ENCODE measurements around the gene TTLL5. TPM values are rescaled to one million over a fixed set of nuclear protein-coding genes. Genes with fewer than 3 reads are reported as not detected.
A peak's percentile ranks its signal among the peaks of the same experiment; 100 is the strongest.

Gene TTLL5
- total RNA-seq, 2 experiments from 2014 or later: 23.6 to 28.4 TPM

DNA sequence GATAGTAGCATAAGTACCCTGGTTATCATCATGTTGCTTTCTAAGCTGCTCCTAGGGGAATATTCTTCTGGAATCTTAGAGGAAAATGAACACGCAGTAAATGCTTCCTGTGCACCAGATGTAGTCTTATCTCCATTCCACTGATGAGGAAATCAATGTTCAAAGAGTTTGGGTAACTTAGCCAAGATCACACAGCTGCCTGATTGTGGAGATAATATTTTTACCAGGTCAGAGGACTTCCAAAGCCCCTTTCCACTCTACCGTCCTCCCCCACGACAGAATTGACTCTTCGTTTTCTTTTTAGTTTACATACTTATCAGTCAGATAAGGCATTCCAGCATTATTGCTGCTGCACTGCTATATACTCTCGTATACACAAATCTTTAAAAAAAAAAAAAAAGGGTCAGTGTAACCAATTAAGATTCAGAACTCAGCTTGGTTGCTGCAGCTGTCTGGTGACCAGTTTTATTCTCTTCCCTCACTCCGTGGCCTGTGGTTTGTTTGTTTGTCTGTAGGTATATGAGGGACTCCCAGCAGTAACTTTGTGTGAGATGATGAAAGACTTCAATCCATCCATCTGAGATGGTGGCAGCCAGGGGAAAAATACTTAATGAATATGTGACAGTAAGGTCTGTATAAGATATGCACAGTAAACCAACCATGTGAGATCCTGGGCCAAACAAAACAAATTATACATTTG lies 210.3 kb downstream of the TTLL5 start:
- intact Hi-C loops (cut with micrococcal nuclease): no loop called here
- Mint-ChIP-seq H3K4me1 (ENCODE audit: low read depth) (peaks cover 5% of the 10 kb centered on the region), H3K36me3 (peaks cover 15% of the 10 kb centered on the region), H3K9me3 (no peaks in the 10 kb centered on the region), H3K27ac (no peak overlapping the region), H3K4me3 (no peak overlapping the region), H3K27me3 (no peaks in the 10 kb centered on the region)
- ChIA-PET POLR2A (no interaction called here), CTCF (no interaction called here)
- no peak for DNase-seq

DNA sequence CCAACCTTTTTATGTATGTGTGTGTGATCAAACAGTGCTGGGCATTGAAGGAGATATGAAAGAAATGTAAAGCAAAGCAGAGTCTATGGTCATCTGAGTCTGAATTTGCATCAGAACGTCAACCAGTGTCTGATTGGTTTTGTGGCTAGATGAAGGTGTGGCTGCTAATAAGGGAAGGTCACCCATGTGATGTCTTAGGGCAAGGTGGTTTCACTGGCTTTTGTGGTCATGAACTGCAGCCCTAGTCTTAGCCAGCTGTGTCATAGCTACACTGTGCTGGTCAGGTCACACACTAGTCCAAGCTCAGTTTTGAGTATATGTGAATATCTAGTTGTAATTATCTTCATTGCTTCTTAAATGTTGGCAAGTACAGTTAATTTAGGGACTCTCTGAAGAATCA lies 214.9 kb downstream of the TTLL5 start:
- CTCF ChIA-PET: no interaction called here
- peaks cover 20% of the 10 kb centered on the region for H3K4me1 Mint-ChIP-seq (ENCODE audit: low read depth)
- no peaks in the 10 kb centered on the region for H3K9me3 Mint-ChIP-seq
- H3K27me3 Mint-ChIP-seq: no peaks in the 10 kb centered on the region
- peaks cover 9% of the 10 kb centered on the region for H3K36me3 Mint-ChIP-seq
- no peak overlapping the region for H3K4me3 Mint-ChIP-seq
- POLR2A ChIA-PET: no interaction called here
- H3K27ac Mint-ChIP-seq: no peak overlapping the region
- DNase-seq: no peak
- intact Hi-C loops (cut with micrococcal nuclease): no loop called here

DNA sequence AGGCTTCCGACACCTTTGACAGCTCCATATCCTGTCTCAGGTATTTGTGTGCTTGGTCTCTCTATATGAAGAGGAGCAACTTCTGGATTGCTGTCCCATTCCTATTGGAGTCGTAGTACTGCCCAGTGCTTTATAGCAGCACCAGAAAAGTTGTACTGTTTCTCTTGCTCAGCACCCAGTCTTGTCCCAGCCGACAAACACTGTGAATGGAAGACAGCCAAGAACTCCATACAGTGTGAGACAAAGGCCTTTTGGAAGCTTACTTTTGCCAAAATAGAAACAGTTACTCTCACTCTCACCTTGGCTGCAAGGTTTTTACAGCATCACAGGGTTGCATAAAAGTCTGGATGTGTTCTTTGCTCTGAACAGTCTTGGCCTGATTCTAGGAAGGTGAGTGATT lies 215.5 kb downstream of the TTLL5 start:
- ChIA-PET CTCF (no interaction called here), POLR2A (no interaction called here)

DNA sequence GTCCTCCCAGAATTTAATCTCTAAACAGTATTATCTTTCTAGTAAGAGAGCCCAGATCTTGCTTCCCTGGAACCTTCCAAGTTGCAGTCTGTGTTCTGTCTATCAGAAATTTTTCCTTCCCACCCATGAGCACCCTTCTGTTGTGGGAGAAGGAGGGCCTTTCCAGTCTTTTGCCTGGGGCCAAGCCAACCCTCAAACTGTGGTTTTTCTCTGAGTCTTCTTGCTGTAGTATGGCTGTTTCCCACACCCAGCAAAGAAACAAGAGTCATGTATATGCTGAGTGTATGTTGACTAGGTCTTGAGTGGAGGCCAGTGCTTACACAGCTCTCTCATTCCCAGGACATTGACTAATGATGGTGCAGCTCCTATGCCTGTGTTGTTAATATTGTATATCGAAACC lies 216.2 kb downstream of the TTLL5 start:
- H3K27ac Mint-ChIP-seq: no peak overlapping the region
- CTCF ChIA-PET: interaction anchor here (1.1 kb wide), 1 partner anchor 168 kb away, joined by 3 read pairs; no protein-coding TSS in a partner anchor
- POLR2A ChIA-PET: no interaction called here

More for the DNA sequence above, 215.5 kb downstream of the TTLL5 start:
- Mint-ChIP-seq H3K27me3 (no peaks in the 10 kb centered on the region), H3K9me3 (no peaks in the 10 kb centered on the region), H3K36me3 (peaks cover 6% of the 10 kb centered on the region), H3K4me3 (no peak overlapping the region), H3K27ac (no peak overlapping the region), H3K4me1 (ENCODE audit: low read depth) (peaks cover 20% of the 10 kb centered on the region)
- no peak for DNase-seq
- intact Hi-C loops (cut with micrococcal nuclease): no loop called here

DNA sequence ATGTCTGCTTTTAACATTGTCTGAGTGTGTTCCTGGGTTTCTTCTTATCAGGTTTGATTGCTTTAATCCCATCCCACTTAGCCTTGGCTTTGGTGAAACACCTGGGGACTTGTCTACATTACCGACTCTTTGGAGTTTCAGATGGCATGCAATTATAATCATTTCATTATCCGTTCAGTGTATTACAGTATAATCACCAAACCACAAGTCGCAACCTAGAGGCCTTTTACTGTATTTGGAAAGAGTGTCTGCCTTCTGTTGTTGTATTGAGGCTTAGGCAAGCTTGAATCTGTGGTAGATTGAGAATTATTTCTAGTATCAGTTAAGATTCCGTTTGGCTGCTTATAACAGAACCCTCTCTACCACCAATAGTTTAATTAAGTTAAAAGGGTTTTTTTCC lies 216.8 kb downstream of the TTLL5 start:
- ChIA-PET POLR2A (no interaction called here), CTCF (interaction anchor here (1.1 kb wide), 1 partner anchor 169 kb away, joined by 3 read pairs; no protein-coding TSS in a partner anchor)
- Mint-ChIP-seq H3K4me1 (ENCODE audit: low read depth) (peaks cover 20% of the 10 kb centered on the region), H3K4me3 (no peak overlapping the region), H3K27me3 (no peaks in the 10 kb centered on the region), H3K36me3 (peaks cover 4% of the 10 kb centered on the region), H3K27ac (no peak overlapping the region), H3K9me3 (no peaks in the 10 kb centered on the region)
- DNase-seq: no peak
- intact Hi-C loops (cut with micrococcal nuclease): no loop called here

More for the DNA sequence above, 216.2 kb downstream of the TTLL5 start:
- Mint-ChIP-seq H3K9me3 (no peaks in the 10 kb centered on the region), H3K27me3 (no peaks in the 10 kb centered on the region), H3K4me3 (no peak overlapping the region), H3K36me3 (peaks cover 4% of the 10 kb centered on the region), H3K4me1 (ENCODE audit: low read depth) (peaks cover 20% of the 10 kb centered on the region)
- intact Hi-C loops (cut with micrococcal nuclease): no loop called here
- no peak for DNase-seq

DNA sequence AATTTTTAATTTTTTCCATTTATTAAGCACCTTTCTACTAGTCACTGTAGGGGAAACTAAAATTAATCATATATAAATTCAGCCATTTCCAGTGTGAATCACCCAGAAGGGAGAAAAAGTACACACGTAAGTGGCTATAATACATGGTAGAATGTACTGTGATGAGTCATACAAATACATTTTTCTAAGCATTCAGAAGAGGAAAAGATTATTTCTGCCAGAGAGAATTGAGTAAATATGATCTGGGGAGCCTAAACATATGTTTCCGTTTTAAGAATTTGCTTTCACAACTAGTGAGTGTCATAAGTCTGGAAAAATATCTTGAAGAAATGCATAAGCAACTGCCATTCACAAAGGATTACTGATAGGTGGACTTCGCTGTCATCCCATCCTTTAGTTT lies 218.0 kb downstream of the TTLL5 start:
- H3K9me3 Mint-ChIP-seq: no peaks in the 10 kb centered on the region
- no peak overlapping the region for H3K4me3 Mint-ChIP-seq
- intact Hi-C loops (cut with micrococcal nuclease): no loop called here
- no peak overlapping the region for H3K27ac Mint-ChIP-seq
- peaks cover 10% of the 10 kb centered on the region for H3K36me3 Mint-ChIP-seq
- no peaks in the 10 kb centered on the region for H3K27me3 Mint-ChIP-seq
- ChIA-PET POLR2A (no interaction called here), CTCF (interaction anchor here (1.2 to 2.6 kb wide), 2 partner anchors 28 to 169 kb away, joined by 8 to 12 read pairs; no protein-coding TSS in a partner anchor)
- DNase-seq: no peak
- peaks cover 20% of the 10 kb centered on the region for H3K4me1 Mint-ChIP-seq (ENCODE audit: low read depth)

DNA sequence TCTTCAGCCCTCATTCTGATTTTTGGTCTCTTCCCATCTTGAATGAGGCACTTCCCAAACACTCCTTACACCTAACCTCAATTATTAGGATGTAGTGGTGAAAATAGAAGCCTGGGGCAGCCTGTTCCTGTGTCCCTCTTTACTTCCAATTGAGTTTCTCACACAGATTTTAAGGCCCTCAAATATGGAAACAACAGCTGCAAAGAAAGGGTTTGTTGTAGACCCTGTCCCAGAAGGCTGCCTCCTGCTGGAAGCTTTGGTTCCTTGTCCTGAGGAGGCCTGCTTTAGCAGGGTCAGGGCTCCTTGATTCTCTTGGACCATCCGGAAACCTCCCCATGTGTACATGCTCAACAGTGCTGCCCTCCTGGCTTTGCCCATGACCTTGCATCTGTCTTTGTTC lies 219.5 kb downstream of the TTLL5 start:
- CTCF ChIA-PET: interaction anchor here (0.9 to 2.6 kb wide), 3 partner anchors 27 to 171 kb away, joined by 3 to 12 read pairs (median 8); no protein-coding TSS in a partner anchor
- peaks cover 20% of the 10 kb centered on the region for H3K4me1 Mint-ChIP-seq (ENCODE audit: low read depth)

DNA sequence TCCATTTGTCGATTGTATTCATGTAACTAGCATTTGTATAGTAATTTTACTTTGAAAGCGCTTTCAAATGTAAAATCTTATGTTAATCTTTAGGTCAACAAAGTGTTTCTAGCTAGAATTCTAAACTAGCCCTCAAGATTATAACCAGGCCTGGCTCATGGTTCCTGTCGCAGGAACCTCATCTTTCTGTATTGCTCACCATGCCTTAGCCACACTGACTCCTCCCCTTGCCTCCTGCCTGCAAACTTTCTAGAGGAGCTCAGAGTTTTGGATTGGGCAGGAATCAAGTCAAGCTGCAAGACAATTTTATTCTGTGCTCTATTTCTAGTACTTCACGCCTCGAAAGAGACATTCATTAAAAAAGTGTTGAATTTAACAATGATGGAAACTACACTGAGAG lies 220.9 kb downstream of the TTLL5 start:
- intact Hi-C loops (cut with micrococcal nuclease): no loop called here
- peaks cover 15% of the 10 kb centered on the region for H3K4me1 Mint-ChIP-seq (ENCODE audit: low read depth)
- no peak overlapping the region for H3K27ac Mint-ChIP-seq
- no peaks in the 10 kb centered on the region for H3K9me3 Mint-ChIP-seq
- H3K4me3 Mint-ChIP-seq: no peak overlapping the region
- no peaks in the 10 kb centered on the region for H3K27me3 Mint-ChIP-seq
- peak; percentile 10 for DNase-seq
- H3K36me3 Mint-ChIP-seq: peaks cover 14% of the 10 kb centered on the region
- POLR2A ChIA-PET: no interaction called here
- CTCF ChIA-PET: interaction anchor here (1.2 kb wide), 1 partner anchor 25 kb away, joined by 3 read pairs; no protein-coding TSS in a partner anchor

More for the DNA sequence above, 219.5 kb downstream of the TTLL5 start:
- Mint-ChIP-seq H3K4me3 (no peak overlapping the region), H3K27me3 (no peaks in the 10 kb centered on the region), H3K9me3 (no peaks in the 10 kb centered on the region), H3K36me3 (peaks cover 16% of the 10 kb centered on the region), H3K27ac (no peak overlapping the region)
- intact Hi-C loops (cut with micrococcal nuclease): no loop called here
- POLR2A ChIA-PET: interaction anchor here (0.6 kb wide), 1 partner anchor 172 kb away, joined by 3 read pairs; no protein-coding TSS in a partner anchor
- DNase-seq: no peak

DNA sequence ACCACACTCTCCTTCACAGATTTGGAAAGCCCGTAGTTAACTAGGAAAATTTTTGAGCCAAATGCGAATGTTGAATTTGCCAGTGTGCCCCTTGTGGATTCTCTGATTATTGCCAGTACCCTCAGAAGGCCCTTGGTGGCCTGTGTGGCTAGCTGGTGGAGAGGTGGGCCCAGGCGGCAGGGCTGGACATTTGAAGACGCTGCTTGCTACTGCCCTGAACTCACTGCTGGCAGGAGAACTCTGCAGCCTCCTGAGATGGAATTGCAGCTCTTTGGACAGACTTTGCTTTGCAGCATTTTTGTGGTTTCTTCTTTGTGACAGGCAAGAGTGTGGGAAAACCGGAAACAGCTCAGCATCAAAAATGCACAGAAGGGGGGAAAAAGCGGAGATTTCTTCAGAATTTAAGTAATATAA lies 223.2 kb downstream of the TTLL5 start:
- Mint-ChIP-seq H3K36me3 (peaks cover 16% of the 10 kb centered on the region), H3K4me3 (no peak overlapping the region), H3K27me3 (no peaks in the 10 kb centered on the region), H3K27ac (no peak overlapping the region), H3K4me1 (ENCODE audit: low read depth) (peaks cover 4% of the 10 kb centered on the region), H3K9me3 (no peaks in the 10 kb centered on the region)
- intact Hi-C loops (cut with micrococcal nuclease): no loop called here
- ChIA-PET CTCF (interaction anchor here (1.0 to 1.1 kb wide), 3 partner anchors 23 to 175 kb away, joined by 3 to 5 read pairs (median 3); no protein-coding TSS in a partner anchor), POLR2A (no interaction called here)
- no peak for DNase-seq

DNA sequence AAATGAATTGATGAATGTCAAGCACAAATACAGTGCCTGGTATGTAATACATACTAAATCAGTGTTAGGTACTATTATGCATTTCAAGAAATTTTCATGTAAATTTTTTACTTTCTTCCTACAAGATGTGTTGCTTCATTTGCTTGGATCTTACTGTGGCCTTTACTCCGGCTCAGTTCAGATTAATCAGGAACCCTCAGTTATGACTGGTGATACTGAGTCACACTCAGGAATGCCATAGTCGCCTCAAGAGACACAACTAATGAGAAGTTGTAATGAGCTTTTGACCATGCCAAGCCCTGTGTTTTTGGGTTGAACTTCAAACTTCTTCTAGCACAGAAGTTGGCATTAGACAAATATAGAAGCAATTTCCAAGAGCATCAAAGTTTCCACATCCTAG lies 224.8 kb downstream of the TTLL5 start:
- Mint-ChIP-seq H3K27ac (no peak overlapping the region), H3K36me3 (peaks cover 16% of the 10 kb centered on the region), H3K27me3 (no peaks in the 10 kb centered on the region), H3K4me1 (ENCODE audit: low read depth) (no peaks in the 10 kb centered on the region), H3K4me3 (no peak overlapping the region), H3K9me3 (no peaks in the 10 kb centered on the region)
- POLR2A ChIA-PET: no interaction called here
- CTCF ChIA-PET: no interaction called here
- intact Hi-C loops (cut with micrococcal nuclease): no loop called here
- DNase-seq: no peak

DNA sequence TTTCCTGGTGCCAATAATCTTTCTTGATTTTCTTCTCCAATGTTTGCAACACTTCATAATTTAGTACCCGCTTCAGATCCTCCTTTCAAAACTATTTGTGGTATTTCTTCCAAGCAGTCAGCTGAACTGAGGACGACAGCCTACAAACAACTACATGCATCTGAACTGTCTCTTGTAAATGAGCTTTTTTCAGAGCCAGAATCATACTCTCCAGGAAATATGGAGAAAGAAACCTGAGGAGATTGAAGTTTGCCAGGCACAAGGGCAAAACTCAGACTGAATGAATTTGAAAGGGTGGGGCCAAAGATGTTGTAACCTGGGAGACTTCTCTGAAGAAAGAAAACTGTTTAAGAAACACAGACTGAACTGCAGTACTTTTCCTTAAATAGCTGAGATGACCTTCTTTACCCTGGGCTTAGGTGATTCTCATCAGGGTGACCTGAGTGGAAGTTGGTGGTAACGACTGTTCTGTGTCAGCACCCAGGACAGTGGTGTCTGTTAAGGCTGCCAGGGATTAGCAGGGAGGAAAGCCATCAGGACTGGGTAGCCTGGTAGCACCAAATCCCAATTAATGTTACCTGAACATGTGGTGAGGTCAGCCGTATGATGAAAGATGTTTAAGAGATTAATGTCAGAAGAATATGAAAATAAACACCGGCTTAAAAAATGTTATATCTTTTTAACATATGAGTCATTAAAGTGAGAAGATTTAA lies 225.7 kb downstream of the TTLL5 start:
- no peak for DNase-seq
- POLR2A ChIA-PET: no interaction called here
- Mint-ChIP-seq H3K9me3 (no peaks in the 10 kb centered on the region), H3K4me1 (ENCODE audit: low read depth) (no peaks in the 10 kb centered on the region), H3K27me3 (no peaks in the 10 kb centered on the region), H3K36me3 (peaks cover 17% of the 10 kb centered on the region), H3K4me3 (no peak overlapping the region), H3K27ac (no peak overlapping the region)
- intact Hi-C loops (cut with micrococcal nuclease): no loop called here
- CTCF ChIA-PET: no interaction called here

DNA sequence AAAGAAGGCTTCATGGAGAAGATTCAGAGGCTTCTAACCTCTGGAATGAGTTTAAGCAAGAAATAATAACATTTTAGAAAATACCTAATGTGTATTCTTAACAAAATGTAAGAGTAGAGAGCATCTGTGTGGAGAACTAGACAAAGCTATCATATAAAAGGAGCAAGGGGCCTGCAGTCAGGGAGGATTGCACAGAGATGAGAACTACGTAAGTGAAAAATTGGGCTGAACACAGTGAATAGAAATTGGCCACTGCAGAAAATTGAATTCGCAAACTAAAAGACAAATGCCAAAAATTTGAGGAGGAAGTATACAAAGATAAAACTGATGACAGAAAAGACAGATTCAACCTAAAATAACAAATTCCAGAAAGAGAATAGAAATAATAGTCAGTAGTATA lies 227.9 kb downstream of the TTLL5 start:
- H3K27me3 Mint-ChIP-seq: no peaks in the 10 kb centered on the region
- no peak overlapping the region for H3K27ac Mint-ChIP-seq
- H3K36me3 Mint-ChIP-seq: peaks cover 10% of the 10 kb centered on the region
- ChIA-PET CTCF (interaction anchor here (2.0 kb wide), 1 partner anchor 17 kb away, joined by 5 read pairs; no protein-coding TSS in a partner anchor), POLR2A (no interaction called here)
- no peak overlapping the region for H3K4me3 Mint-ChIP-seq
- intact Hi-C loops (cut with micrococcal nuclease): no loop called here
- DNase-seq: no peak
- no peaks in the 10 kb centered on the region for H3K9me3 Mint-ChIP-seq
- H3K4me1 Mint-ChIP-seq (ENCODE audit: low read depth): no peaks in the 10 kb centered on the region

All from activated CD4-positive, alpha-beta memory T cell treated with anti-CD3 and anti-CD28 coated beads for 36 hours (primary cell).